ACHN (cell line): ENCODE measurements around the gene PSME1.

Source experiments
- DNase-seq: peaks from one replicate; pipeline ENCODE4 v3.0.0-alpha.2; 2015
- in situ Hi-C: cut with HindIII; loops from 2 replicates; pipeline ENCODE4 v1.10.0; 2017; ENCODE audit warnings: low sequenced_read_pairs, low pct_ligation_motif_present, low pct_unique_long_range_greater_than_20kb

PSME1 gene

DNA sequence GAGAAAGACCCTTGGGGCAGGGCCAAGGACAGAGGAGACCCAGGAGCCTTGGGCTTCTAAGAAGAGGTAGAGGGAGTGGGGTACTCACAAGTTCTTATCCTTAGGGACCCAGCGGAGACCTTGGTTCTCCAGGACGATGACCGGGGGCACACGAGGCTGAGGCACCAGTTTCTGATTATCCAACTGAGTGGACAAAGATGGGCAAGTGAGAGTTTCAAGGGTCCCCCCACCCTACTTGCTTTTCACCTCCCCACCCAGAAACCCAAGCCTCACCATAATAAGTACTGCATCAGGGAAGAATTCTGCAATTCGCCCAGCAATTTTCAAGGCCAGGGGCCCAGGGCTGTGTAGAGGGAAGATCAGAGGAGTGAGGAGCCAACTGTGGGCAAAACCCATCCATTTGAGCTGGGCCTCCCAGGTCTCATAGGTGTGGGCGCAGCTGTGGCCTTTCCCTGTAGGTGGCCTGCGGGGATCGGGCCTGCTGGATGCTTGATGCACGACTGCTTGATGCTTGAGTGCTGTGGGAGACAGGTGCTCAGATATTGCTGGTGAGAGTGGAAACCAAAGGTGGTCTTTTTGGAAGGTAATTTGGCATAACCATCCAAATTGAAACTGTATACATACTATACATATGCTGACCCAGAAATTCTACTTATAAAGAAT is 3.4 kb downstream of the PSME1 start:
- no peak for DNase-seq
- in situ Hi-C loops: no loop called here

GRCh38 chr14:24141097-24141880 is 5.3 kb downstream of the PSME1 start, which contains the start of gene EMC9:
Gene EMC9, minus strand, starts transcription at chr14:24141591. Its CDS starts 287 bp downstream, at chr14:24141304.
- in situ Hi-C loops: no loop called here
- peak; percentile 98 for DNase-seq

GRCh38 chr14:24143511-24143910 is 7.5 kb downstream of the PSME1 start:
- in situ Hi-C loops: no loop called here
- DNase-seq: no peak

GRCh38 chr14:24144451-24144850 is 8.5 kb downstream of the PSME1 start:
- in situ Hi-C loops: no loop called here

GRCh38 chr14:24145219-24145618 is 9.2 kb downstream of the PSME1 start:
- in situ Hi-C loops: no loop called here
- no peak for DNase-seq

More at GRCh38 chr14:24144451-24144850, 8.5 kb downstream of the PSME1 start:
- no peak for DNase-seq

GRCh38 chr14:24145690-24146452 is 9.9 kb downstream of the PSME1 start:
- peak; percentile 13 for DNase-seq
- in situ Hi-C loops: no loop called here

GRCh38 chr14:24146453-24146977 is 10.5 kb downstream of the PSME1 start, which contains the start of gene PSME2:
Gene PSME2, minus strand, starts transcription at chr14:24146610. Its CDS starts 29 bp downstream, at chr14:24146581.
- in situ Hi-C loops: no loop called here
- DNase-seq: peak; percentile 96

GRCh38 chr14:24146978-24147760 is 11.2 kb downstream of the PSME1 start, which contains the start of gene RNF31:
Gene RNF31, plus strand, starts transcription at chr14:24147498. Its CDS starts 201 bp downstream, at chr14:24147699.
- peak; percentile 96 for DNase-seq
- in situ Hi-C loops: no loop called here

GRCh38 chr14:24147761-24148428 is 11.9 kb downstream of the PSME1 start:
- in situ Hi-C loops: no loop called here
- no peak for DNase-seq

DNA sequence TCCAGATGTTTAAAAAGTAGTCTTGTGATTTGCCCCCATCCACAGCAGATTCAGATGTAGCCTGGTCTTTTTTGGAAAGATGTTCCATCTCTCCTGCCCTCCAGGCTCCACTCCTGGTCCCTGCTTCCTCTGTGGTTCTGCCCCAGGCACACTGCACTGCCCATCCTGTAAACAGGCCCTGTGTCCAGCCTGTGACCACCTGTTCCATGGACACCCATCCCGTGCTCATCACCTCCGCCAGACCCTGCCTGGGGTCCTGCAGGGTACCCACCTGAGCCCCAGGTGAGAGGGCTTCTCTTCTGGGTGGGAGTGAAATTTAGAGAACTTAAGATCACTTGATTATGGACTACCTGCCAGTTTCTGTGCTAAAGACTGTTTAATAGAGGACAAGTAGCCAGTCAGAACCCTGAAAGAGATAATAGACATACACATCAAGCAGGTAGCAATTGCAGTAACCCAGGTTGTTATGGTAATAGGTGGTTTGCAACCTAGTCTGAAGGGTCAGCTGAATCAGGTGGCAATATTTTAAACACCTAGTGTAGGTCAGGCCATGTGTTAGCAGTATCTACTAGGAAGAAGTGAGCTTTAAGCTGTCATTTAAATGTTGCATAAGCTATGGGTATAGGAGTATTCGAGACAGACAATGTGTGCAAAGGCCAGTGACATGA is 13.4 kb downstream of the PSME1 start:
- in situ Hi-C loops: no loop called here
- DNase-seq: no peak

- in situ Hi-C loops: no loop called here
- no peak for DNase-seq
Observed at GRCh38 chr14:24150061-24150460, 14.1 kb downstream of the PSME1 start.

GRCh38 chr14:24150567-24150966 is 14.6 kb downstream of the PSME1 start:
- in situ Hi-C loops: no loop called here
- no peak for DNase-seq

DNA sequence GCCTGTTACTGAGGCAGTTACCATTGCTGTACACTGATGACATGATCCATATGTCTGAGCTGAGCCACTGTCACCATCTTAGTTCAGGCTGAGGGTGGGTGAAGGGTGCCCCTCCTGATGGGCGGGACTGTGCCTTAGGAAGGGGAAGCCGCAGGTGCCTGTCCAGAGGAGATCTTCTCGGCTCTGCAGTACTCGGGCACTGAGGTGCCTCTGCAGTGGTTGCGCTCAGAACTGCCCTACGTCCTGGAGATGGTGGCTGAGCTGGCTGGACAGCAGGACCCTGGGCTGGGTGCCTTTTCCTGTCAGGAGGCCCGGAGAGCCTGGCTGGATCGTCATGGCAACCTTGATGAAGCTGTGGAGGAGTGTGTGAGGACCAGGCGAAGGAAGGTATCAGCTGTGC is 15.0 kb downstream of the PSME1 start:
- DNase-seq: no peak
- in situ Hi-C loops: no loop called here

GRCh38 chr14:24151404-24152080 is 15.5 kb downstream of the PSME1 start:
- in situ Hi-C loops: no loop called here
- DNase-seq: no peak

- DNase-seq: no peak
- in situ Hi-C loops: no loop called here
Observed at GRCh38 chr14:24155100-24155499, 19.1 kb downstream of the PSME1 start.

DNA sequence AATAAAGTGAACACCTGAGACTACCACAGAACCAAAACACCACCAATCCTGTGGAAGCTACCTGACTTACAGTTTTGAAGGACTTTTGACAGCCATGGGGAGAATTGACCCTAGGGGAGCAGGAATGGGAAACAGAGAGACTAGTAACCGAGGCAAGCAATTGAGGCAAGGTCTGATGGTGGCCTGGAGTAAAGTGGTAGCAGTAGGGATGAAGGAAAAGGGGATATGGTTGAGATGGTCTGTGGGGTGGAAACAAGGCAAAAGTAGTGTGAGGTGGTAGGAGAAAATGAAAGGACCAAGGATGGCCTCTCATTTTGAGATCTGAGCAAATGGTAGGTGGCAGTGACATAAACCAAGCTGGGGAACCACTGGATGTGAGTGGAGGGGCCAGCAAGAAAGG is 20.8 kb downstream of the PSME1 start:
- no peak for DNase-seq
- in situ Hi-C loops: no loop called here

GRCh38 chr14:24157331-24157730 is 21.3 kb downstream of the PSME1 start:
- in situ Hi-C loops: no loop called here
- no peak for DNase-seq
